IMR-90 (cell line): ENCODE measurements around the gene PCYT2. TPM values are rescaled to one million over a fixed set of nuclear protein-coding genes. Genes with fewer than 3 reads are reported as not detected.

Experiments
- ATAC-seq: fragments of 200-7000 bp; cut with Tn5 transposase; 2 replicates; pipeline ENCODE4 v1.9.1; 2020; ENCODE audit warnings: low read depth, mild to moderate bottlenecking, moderate library complexity
- BruUV-seq: library from RNA; stranded (reverse); fragments of 400-500 nt; replicated peaks from 2 replicates; lab custom pipeline; 2021; lab: Mats Ljungman, UMichigan
- CTCF ChIA-PET: fragments of 300-600 bp; formaldehyde crosslinking; extraction: SDS; loops from one replicate; lab custom pipeline; 2021; ENCODE audit warnings: antibody characterized with exemption; lab: Yijun Ruan, JAX
- POLR2A ChIA-PET: fragments of 300-600 bp; sonication (Branson Sonifier 250); formaldehyde crosslinking; loops from one replicate; lab custom pipeline; 2022; ENCODE audit warnings: antibody characterized with exemption; ENCODE audit not compliant: unreplicated experiment; lab: Charles Lee
- DNase-seq: peaks from one replicate; pipeline ENCODE4 v3.0.0; 2013
- H2AFZ ChIP-seq: replicated peaks from 2 replicates; pipeline ENCODE3; 2013; ENCODE audit warnings: low read length, mild to moderate bottlenecking; ENCODE audit not compliant: poor library complexity
- H2AK5ac ChIP-seq: 2 replicates; pipeline ENCODE4 v1.6.1; 2013; ENCODE audit warnings: low read depth, low read length, inconsistent platforms
- H2AK9ac ChIP-seq: replicated peaks from 2 replicates; pipeline ENCODE3; 2013; ENCODE audit warnings: mild to moderate bottlenecking, low read depth, low read length, moderate library complexity; ENCODE audit not compliant: poor library complexity
- H2BK120ac ChIP-seq: 2 replicates; pipeline ENCODE4 v1.6.1; 2013; ENCODE audit warnings: low read depth, low read length, inconsistent platforms
- H2BK15ac ChIP-seq: 3 replicates; pipeline ENCODE4 v1.6.1; 2013; ENCODE audit warnings: low read depth, low read length, inconsistent platforms
- H2BK20ac ChIP-seq: 2 replicates; pipeline ENCODE4 v1.6.1; 2013; ENCODE audit warnings: low read depth, mild to moderate bottlenecking, inconsistent platforms, low read length, moderate library complexity
- H2BK5ac ChIP-seq: 2 replicates; pipeline ENCODE4 v1.6.1; 2013; ENCODE audit warnings: mild to moderate bottlenecking, low read depth, low read length, inconsistent platforms; ENCODE audit not compliant: poor library complexity, severe bottlenecking
- H3K14ac ChIP-seq: replicated peaks from 2 replicates; pipeline ENCODE4 v1.6.1; 2013; ENCODE audit warnings: low read depth, low read length, inconsistent platforms
- H3K18ac ChIP-seq: 2 replicates; pipeline ENCODE4 v1.6.1; 2013; ENCODE audit warnings: low read depth, low read length, control low read depth
- H3K23ac ChIP-seq: 2 replicates; pipeline ENCODE4 v1.6.1; 2013; ENCODE audit warnings: low read depth, low read length, inconsistent platforms
- H3K27ac ChIP-seq: 2 replicates; pipeline ENCODE4 v1.5.1; 2013; ENCODE audit warnings: mild to moderate bottlenecking, control low read depth, low read length; ENCODE audit not compliant: insufficient read depth
- H3K27me3 ChIP-seq: 2 replicates; pipeline ENCODE4 v1.6.1; 2013; ENCODE audit warnings: low read length; ENCODE audit not compliant: control insufficient read depth, insufficient read depth
- H3K36me3 ChIP-seq: 2 replicates; pipeline ENCODE4 v1.6.1; 2013; ENCODE audit warnings: low read length, mixed read lengths; ENCODE audit not compliant: control insufficient read depth, insufficient read depth
- H3K4ac ChIP-seq: 2 replicates; pipeline ENCODE4 v1.6.1; 2013; ENCODE audit warnings: low read depth, low read length, inconsistent platforms
- H3K4me1 ChIP-seq: 2 replicates; pipeline ENCODE4 v1.6.1; 2013; ENCODE audit warnings: low read length, mixed read lengths; ENCODE audit not compliant: control insufficient read depth, insufficient read depth
- H3K4me2 ChIP-seq: 2 replicates; pipeline ENCODE4 v1.6.1; 2013; ENCODE audit warnings: low read depth, mild to moderate bottlenecking, control low read depth, low read length, moderate library complexity
- H3K4me3 ChIP-seq: 2 replicates; pipeline ENCODE4 v1.5.1; 2013; ENCODE audit warnings: low read depth, mild to moderate bottlenecking, control low read depth, low read length, moderate library complexity; ENCODE audit not compliant: insufficient read depth
- H3K56ac ChIP-seq: 2 replicates; pipeline ENCODE4 v1.6.1; 2013; ENCODE audit warnings: low read length, inconsistent platforms; ENCODE audit not compliant: insufficient read depth; ENCODE audit errors: extremely low read depth
- H3K79me1 ChIP-seq, 2 experiments: 2 replicates each; pipeline ENCODE4 v1.6.1; 2013; ENCODE audit warnings: low read length in 2 of 2, inconsistent platforms in 1 of 2, low read depth in 1 of 2
- H3K9ac ChIP-seq: 2 replicates; pipeline ENCODE4 v1.6.1; 2013; ENCODE audit warnings: low read depth, low read length, control low read depth
- H3K9me1 ChIP-seq: 2 replicates; pipeline ENCODE4 v1.6.1; 2013; ENCODE audit warnings: low read length, inconsistent platforms; ENCODE audit not compliant: insufficient read depth
- H3K9me3 ChIP-seq: 2 replicates; pipeline ENCODE4 v1.6.1; 2013; ENCODE audit warnings: low read length; ENCODE audit not compliant: control insufficient read depth, insufficient read depth
- H4K20me1 ChIP-seq: 2 replicates; pipeline ENCODE4 v1.6.1; 2013; ENCODE audit warnings: low read length, inconsistent platforms; ENCODE audit not compliant: insufficient read depth
- H4K5ac ChIP-seq: 2 replicates; pipeline ENCODE4 v1.6.1; 2013; ENCODE audit warnings: mild to moderate bottlenecking, low read depth, low read length, control low read depth
- H4K8ac ChIP-seq, 2 experiments: 2 replicates each; pipeline ENCODE4 v1.6.1; 2013; ENCODE audit warnings: low read depth in 2 of 2, low read length in 2 of 2, control low read depth in 1 of 2, inconsistent platforms in 1 of 2
- H4K91ac ChIP-seq: 2 replicates; pipeline ENCODE4 v1.6.1; 2013; ENCODE audit warnings: low read depth, low read length, inconsistent platforms; ENCODE audit not compliant: insufficient read depth
- MAZ ChIP-seq: IDR thresholded peaks from 2 replicates; pipeline ENCODE4 v1.6.1; 2012; ENCODE audit warnings: low read depth, mild to moderate bottlenecking, low read length, improper control_type of control experiment, moderate library complexity, borderline replicate concordance
- MXI1 ChIP-seq: IDR thresholded peaks from 2 replicates; pipeline ENCODE4 v1.6.1; 2012; ENCODE audit warnings: low read depth, mild to moderate bottlenecking, low read length, moderate library complexity, borderline replicate concordance
- RFX5 ChIP-seq: IDR thresholded peaks from 2 replicates; pipeline ENCODE4 v1.8.0; 2012; ENCODE audit warnings: low read depth, mild to moderate bottlenecking, low read length, moderate library complexity
- USF2 ChIP-seq: fragments of 150-350 bp; IDR thresholded peaks from 2 replicates; pipeline ENCODE4 v1.6.1; 2017; ENCODE audit warnings: mild to moderate bottlenecking, antibody characterized with exemption, low read length, low read depth
- WGBS, 2 experiments: methylation state at CpG; one replicate each; pipeline versions ENCODE4 v1.1.5 to v1.1.7; 2013; ENCODE audit warnings: missing lambda C conversion rate in 2 of 2; ENCODE audit not compliant: insufficient read length in 1 of 2; ENCODE audit errors: extremely low coverage in 2 of 2; 5-methylcytosine and 5-hydroxymethylcytosine counted together
- dilution Hi-C: fragments of 300-500 bp; cut with HindIII; formaldehyde crosslinking; loops from one replicate; pipeline ENCODE4 v1.14.3; 2018; ENCODE audit warnings: low sequenced_read_pairs; ENCODE audit not compliant: unreplicated experiment
- in situ Hi-C: fragments of 300-500 bp; cut with MboI; formaldehyde crosslinking; loops from 3 replicates; pipeline ENCODE4 v1.14.3; 2019; ENCODE audit warnings: low sequenced_read_pairs, inconsistent platforms, mixed read lengths
- intact Hi-C: fragments of 100-400 bp; cut with micrococcal nuclease; formaldehyde crosslinking; loops from 2 replicates; pipeline ENCODE4 v1.10.0; 2022
- polyA plus RNA-seq, 3 experiments: library from polyadenylated mRNA; depleted of rRNA; stranded (reverse); fragments of >200 nt; gene quantifications; 2 replicates each; pipeline ENCODE4 v1.2.3, GENCODE V29; 2012; ENCODE audit warnings: low replicate concordance in 1 of 3
- total RNA-seq: library from RNA; depleted of rRNA; stranded (reverse); fragments of >200 nt; gene quantifications from 2 replicates; pipeline ENCODE4 v1.2.3, GENCODE V29; 2012

PCYT2 gene
- total and polyA plus RNA-seq, 2 of the 4 experiments (the other 2 are of a cell fraction) = 37.3 to 38.5 TPM

GRCh38 chr17:81922566-81923301, 11.5 kb upstream of the PCYT2 start:
- Histone ChIP-seq H2AFZ (peak overlapping the region; percentile 39), H2BK20ac (no peak overlapping the region), H3K56ac (no peak overlapping the region), H4K5ac (peak overlapping the region; percentile 25; the same call in 1 of the 2 replicates), H2AK9ac (peak overlapping the region; percentile 91), H4K91ac (peak overlapping the region; percentile 72; the same call in 1 of the 2 replicates), H3K9ac (no peak overlapping the region), H2BK5ac (peak overlapping the region; percentile 83), H3K79me1 (peaks cover 12 to 71% of the 10 kb centered on the region in 2 experiments; a peak in 3 of 4 replicates), H3K14ac (no peak overlapping the region), H2BK15ac (no peak overlapping the region), H3K4me3 (no peak overlapping the region), H3K4me2 (peak overlapping the region; percentile 94; the same call in 1 of the 2 replicates), H3K9me1 (peaks cover 21% of the 10 kb centered on the region), H3K23ac (no peak overlapping the region), H3K27ac (peak overlapping the region; percentile 93; the same call in 1 of the 2 replicates), H4K8ac (0 out of 4 replicates have a peak overlapping the region, but pooled peaks of 1 of the 2 experiments have one; percentile 19), H2AK5ac (peak overlapping the region; percentile 97), H3K18ac (no peak overlapping the region; the same call in 1 of the 2 replicates), H3K36me3 (peaks cover 32% of the 10 kb centered on the region), H3K27me3 (no peaks in the 10 kb centered on the region), H3K4ac (peak overlapping the region; percentile 96; the same call in 1 of the 2 replicates), H3K4me1 (peaks cover 34% of the 10 kb centered on the region), H4K20me1 (peaks cover 81% of the 10 kb centered on the region), H3K9me3 (no peaks in the 10 kb centered on the region), H2BK120ac (peak overlapping the region; percentile 3; the same call in 1 of the 2 replicates)
- ChIA-PET CTCF (no interaction called here), POLR2A (no interaction called here)
- ATAC-seq (no peak), DNase-seq (no peak)
- dilution Hi-C loops = no loop called here
- no TSS peak for BruUV-seq
- intact Hi-C loops = no loop called here
- in situ Hi-C loops = no loop called here
- 96% methylated on average over 36 of the region's 58 CpGs; no CpG with 5 or more reads in 1 of the 2 experiments for WGBS, 2 experiments
- TF ChIP-seq USF2 (no peak), MAZ (no peak), RFX5 (no peak), MXI1 (no peak)
